GM21528 (cell line): ENCODE results near the gene HDHD5.

Experiments used
- ATAC-seq: cut with Tn5 transposase; IDR thresholded peaks from one replicate; pipeline ENCODE4 v1.9.1; 2021; ENCODE audit warnings: mild to moderate bottlenecking, moderate library complexity; ENCODE audit not compliant: unreplicated experiment, low FRiP score

The HDHD5 gene

DNA sequence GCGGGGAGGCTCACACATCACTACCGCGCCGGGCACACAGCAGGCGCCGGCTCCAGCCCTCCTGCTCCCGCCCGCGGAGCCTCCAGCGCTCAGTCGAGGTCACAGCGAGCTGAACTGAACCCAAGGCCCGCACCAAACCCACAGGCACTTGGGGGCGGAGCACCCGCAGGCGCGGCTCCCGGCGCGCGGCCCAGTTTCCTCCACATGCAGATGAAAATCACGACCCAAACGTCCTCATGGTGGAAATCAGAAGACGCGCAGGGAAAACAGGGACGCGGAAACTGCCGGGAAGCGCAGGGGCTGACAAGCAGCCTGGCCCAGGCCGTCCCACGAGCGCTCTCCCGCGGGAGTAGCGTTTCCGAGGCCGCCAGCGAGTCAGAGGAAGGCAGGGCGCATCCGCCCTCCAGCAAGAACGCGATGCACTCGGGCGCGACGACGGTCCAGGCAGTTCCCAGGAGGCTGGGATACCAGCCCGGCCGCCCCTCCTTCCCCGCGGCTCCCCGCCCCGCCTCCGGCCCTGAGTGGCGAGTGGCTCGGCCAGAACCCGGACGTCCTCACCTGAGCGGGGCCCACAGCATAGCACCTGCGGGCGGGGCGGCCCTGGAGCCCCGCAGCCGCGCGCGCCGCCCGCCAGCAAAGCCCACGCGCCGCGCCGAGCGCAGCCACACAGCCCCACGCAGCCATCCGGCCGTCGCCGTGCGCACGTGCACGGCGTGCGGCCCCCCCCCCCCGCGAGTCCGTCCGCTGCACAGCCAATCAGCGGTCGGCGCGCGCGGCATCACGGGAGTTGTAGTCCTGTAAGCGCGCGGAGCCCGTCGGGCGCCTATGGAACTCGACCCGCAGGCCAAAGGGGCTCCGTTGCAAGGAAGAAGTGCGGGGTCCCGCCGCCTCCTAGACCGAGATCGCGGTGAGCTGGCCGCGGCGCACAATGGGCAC lies at the start of gene HDHD5:
TSS of gene HDHD5 (minus strand) at position 710 of the 936 bp plus-strand sequence. CDS start at position 684, 26 bp downstream.
- peak; percentile 64 for ATAC-seq

DNA sequence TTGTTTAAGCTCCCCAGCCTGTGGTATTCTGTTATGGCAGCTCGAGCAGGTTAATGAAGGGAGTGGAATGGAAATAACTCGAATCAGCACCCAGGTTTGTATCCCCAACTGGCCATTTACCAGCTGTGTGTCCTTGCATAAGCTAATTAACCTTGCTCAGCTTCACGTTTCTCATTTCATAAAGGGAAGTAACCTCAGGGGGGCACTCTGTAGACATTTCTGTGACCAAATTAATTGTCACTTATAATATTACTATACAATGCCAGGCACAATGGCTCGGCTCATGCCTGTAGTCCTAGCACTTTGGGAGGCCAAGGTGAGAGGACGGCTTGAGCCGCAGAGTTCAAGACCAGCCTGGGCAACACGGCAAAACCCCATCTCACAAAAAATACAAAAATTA lies 46.4 kb upstream of the HDHD5 start:
- ATAC-seq: no peak

DNA sequence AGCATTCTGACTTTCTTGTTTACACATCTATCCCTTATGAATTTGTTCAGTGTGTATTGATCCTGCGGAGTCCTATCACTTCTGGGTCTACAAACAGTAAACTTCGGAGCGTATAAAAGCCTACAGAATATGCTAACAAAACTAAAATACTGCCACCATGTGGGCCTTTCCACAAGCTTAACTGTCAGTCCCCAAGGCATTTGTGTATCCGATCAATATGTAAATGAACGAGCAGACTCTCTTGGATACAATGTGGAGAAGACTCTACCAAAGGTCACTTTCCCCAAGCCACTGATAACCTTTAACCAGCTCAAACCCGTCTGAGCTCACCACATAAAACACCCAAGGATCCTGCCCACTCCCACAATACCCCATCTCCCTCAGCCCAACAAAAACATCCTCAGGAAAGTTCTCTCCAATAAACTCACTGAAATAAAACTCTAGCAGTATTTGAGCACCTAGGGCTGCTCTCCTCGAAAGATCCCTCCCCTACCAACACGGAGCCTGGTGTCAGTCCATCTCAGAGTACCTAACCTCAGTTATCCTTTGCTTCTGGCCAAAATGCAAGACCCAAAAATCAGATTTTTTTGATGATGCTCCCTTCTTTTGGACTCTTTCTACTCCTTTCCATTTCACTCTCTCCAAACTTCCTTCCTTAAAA lies 42.3 kb upstream of the HDHD5 start:
- ATAC-seq: no peak

DNA sequence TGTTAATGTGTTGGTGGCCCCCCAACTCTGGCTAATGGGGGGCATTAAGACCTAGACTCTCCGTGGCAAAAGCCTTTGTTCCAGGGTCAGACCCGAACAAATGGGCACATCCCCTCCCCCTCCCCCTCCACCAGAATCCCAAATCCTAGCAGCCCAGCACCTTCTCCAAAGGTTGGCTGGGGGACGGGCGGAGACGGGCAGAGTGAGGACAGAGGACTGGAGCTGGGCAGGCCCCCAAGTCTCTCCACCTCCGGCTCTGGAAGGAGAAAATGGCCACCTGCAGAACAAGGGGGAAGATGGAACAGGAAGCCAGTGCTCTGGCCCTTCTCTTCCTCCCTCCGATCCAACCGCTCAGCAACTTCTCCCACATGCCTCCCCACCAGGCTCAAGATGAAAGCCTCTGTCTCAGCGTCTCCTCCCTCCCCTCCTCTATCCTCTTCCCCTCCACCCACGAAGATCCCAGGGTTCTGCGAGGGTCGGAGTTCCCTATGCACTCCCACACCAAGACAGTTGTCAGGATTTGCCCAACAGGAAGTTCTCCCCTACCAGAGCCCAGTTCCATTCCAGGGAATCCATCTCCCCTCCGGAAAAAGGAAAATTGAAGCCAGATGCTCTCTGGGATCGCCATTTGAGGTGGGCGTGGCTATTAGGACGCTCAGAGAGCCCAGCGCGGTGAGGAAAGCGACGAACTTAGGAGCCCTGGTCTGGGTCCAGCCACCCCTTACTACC lies 40.1 kb upstream of the HDHD5 start:
- ATAC-seq: no peak

DNA sequence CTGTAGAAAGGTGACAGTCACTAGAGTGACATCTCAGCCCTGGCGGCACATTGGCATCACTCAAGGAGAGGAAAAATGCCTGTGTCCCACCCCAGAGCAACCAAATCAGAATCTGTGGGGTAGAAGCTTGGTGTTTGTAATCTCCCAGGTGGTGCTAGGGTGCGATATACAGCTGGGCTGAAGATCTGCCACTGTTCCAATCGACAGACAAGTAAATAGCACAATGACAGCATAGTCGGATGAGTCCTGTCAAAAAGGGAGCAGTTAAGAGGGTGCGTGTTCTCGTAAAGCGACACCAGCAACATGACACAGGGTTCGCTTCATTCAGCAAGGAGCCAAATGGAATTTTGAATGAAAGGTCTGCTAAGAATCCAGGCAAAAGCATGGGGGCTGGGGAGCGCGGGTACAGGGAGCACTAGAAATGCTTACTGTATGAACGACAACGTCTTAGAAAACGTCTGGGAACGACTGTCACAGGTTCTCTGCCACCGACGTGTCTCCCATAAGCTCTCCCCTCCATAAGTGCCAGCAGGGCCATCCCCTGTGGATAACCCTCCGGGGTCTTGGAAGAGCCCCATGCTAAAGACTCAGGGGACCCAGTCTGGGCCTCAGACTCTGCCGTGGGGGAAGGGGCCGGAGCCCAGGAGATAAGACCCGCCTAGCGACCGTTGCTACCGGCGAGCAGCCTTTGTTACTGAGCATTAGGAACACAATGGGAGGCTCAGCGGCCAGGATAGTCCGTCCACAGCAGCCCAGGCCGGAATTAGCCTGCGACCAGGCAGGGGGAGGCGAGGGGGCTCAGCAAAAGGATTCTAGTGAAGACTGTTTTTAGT lies 39.3 kb upstream of the HDHD5 start:
- ATAC-seq: no peak

DNA sequence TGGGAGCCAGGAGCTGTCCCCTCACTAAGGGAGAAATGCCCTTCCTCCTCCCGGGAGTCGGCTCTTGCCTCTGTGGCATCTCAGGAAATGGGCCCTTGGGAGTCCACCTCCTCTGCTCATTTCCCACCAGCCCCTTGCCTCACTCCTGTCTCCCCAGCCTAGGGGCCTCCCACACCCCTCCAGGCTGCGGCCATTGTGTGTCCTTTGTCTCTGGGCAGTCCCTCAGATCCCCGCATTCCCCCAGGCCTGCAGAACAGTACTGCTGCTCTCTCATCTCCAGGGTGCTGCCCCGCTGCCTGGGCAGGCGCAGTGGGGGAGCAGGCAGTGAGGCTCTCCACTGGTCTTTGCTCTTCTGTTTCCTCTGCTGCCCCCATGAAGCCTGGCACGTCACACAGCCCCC lies 35.1 kb upstream of the HDHD5 start:
- ATAC-seq: no peak

DNA sequence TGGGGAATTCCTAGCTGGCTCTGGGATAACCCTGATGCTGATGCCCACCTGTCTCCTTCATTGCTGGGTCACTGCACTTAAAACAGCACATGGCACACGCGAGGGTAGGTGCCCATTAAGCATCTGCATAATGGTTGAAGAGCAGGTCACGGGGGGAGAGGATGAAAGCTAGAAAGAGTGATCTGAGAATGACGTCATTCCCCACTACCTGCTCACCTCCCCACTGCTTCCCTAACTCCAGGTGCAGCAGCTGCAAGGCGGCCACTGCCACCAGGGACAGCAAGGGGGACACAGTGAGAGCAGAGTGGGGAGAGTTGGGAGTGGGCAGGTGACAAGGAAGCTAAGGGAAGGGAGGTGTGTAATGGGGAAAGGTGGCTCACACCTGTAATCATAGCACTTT lies 33.1 kb upstream of the HDHD5 start:
- no peak for ATAC-seq

DNA sequence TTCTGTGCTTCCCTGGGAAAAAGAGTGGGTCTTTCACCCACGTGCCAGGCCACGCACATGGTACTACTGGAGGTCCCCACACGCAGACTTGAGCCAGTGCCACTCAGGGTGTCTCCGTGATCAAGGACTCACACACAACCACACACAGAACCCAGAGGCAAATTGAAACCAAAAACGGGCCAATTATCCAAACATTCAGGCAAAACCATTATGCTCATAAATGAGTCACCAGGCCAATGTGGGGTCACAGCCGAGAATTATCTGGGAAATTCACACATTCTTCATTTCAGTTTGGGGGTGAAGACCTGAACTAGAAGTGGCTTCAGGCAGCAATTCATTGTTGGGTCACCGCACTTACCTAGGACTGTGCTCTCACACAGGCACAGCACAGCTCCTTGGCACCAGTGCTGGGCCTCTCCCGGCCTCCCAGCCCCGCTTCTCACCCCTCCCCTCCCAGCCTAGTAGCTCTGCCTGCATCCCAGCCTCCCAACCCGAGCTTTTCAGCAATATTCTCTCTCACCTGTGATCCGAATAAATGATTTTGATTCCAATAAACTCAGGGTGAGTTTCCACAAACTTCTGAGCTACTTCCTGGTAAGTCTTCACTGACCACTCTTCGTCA lies 32.2 kb upstream of the HDHD5 start:
- ATAC-seq: no peak

DNA sequence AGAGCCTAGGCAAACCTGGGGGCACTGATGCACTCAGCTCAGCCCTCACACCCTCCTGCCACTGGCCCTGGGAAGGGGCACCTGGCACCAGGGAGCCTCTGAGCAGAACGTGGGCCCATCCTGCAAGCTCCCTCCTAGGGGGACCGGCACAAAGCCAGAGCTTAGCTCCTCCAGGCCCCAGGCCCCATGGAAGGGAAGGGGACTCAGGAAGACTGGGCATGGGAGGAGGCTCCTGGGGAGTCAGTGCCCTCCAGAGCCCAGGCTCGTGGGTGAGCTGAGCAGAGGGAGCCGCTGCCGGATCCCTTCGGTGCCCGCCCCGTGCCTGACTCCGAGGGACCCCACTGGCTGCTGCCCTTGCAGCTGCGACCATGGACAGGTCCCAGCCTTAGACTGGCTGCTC lies 31.6 kb upstream of the HDHD5 start:
- ATAC-seq: no peak

DNA sequence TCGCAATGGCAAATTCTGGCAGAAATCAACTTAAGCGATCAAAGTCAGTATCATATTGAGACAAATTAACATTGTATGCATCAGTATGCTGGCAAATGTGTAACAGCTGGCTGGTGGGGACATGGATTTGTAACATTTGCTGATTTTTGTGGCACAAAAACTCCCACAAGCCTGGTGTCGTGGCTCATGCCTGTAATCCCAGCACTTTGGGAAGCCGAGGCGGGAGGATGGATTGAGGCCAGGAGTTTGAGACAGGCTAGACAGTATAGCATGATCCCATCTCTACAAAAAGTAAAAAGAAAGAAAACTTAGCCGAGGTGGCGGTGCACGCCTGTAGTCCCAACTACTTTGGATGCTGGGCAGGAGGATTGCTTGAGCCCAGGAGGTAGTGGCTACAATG lies 17.6 kb upstream of the HDHD5 start:
- ATAC-seq: no peak

DNA sequence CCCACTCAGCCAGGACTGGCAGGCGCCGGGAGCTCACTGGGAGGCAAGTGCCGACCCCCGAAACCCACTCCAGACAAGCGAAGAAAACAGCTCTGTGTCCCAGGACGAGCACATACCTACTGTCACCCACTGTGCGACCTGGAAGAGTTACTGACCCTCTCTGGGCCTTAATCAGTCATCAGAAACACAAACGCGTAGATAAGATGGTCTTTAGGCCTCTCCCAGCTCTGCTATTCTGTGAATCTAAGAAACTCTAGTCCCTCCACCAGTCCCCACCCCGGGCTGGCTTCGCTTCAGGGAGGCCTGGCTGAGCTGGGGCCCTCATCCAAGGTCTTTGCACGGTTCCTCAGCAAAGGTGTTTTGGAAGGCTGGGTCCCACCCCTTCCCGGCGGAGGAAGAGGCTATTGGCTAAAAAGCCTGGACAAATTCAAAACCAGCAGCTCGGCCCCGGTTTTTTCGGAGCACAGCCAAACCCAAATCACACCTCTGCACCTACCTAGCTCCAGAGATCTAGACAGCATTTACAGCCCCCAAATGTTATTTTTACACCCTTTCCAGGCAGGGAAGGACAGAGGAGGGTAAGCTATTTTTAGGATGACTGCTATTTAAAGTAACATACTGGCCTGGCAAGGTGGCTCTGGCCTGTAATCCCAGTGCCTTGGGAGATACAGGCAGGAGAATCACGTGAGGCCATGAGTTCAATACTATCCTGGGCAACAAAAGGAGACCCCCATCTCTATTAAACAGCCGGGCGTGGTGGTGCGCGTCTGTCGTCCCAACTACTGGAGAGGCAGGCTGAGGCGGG lies 13.2 kb upstream of the HDHD5 start:
- no peak for ATAC-seq

DNA sequence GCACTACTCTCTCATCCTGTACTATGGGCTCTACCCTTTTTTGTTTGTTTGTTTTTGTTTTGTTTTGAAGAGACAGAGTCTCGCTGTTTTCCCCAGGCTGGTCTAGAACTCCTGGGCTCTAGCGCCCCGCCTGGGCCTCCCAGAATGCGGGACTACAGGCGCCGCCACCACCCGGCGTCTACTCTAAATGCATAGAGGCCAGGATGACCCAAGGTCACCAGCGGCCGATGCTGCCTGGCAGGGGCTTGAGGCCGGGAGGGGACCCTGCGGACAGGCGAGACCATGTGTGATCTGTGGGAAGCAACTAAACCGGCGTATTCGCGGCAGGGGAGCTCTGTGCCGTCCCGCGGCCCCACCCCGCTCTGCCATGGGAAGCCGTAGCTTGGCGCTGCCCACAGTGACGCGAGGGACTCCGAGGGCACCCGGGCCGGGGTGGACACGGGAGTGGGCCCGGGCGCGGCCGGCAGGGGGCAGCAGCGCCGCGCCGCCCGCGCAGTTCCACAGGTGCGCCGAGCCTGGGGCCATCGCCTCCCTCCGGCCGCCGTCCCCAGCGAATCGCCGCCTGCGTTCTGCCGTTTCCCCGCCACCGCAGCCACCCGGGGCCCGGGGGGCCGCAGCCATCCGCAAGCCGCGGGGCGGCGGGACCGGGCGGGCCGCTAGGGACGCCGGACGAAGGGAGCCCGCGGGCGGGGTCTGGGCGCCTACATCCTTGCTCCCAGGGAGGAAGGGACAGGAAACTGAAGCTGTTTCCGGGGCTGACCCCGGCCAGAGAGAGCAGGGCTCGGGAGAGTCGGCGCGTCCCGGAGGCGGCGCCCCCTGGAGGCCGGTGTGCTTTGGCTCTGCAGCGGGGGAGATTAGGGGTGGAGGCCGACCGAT lies 12.3 kb upstream of the HDHD5 start:
- peak; percentile 84 for ATAC-seq

DNA sequence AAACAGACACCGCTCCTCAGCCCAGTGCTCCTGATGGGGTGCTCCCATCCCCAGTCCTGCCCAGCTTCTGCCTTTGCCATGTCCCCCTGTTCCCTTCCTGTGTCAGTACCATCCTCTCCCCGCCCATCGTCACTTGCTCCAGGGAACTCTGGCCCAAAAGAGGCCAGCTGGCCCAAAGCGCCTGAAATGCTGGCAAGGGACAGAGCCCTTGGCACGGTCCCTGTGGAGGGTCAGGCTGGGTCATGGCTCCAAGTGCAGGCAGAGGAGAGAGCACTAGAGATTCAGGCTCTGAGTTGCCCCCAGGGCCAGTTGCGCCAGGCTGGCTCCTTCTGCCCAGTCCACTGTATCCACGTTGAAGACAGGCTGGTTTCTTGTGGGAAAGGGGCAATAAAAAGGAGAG lies 8.4 kb upstream of the HDHD5 start:
- ATAC-seq: no peak

DNA sequence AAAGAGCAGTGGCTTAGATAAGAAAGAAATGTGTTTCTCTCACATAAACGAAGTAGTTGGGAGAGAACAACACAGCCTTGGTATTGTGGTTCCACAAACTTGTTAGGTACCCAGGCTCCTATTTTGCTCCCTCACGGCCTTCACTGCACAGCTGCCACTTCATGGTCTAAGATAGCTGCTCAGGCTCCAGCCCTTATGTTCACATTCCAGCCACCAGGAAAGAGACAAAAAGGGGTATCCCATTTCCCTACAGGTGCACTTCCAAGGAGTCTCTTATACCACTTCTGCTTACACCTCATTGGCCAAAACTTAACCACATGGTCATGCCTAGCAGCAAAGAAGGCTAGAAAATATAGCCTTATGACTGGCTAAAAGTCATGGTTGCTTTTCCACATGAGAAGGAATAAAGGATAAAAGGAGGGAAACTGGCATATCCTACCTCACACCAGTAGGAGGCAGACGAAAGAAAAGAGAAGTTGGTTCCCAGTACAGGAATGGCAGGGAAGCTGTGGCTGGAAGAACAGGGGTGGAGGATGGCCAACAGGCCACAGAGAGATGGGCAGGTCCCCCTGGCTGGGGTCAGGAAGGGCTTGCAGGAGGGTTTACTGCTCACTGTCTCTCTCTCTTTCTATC lies 5.4 kb upstream of the HDHD5 start:
- no peak for ATAC-seq

DNA sequence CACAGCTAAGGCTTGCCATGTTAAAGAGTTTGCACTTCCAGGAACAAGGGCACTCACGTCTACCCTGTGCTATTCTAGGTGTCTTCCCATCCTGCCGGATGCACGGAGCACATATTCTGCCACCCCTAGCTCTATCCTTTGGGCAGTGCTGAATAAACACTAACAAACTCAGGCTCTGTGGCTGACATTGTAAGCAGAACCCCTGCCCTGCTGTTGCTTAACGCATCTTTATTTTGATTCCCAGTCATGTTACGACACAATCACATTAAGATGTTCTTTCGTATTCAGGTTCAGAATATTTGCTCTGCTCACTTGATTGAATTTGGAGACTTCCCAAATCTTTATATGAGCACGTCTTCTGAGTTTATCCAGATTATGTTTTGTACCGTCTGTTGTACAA lies 3.7 kb upstream of the HDHD5 start:
- no peak for ATAC-seq

DNA sequence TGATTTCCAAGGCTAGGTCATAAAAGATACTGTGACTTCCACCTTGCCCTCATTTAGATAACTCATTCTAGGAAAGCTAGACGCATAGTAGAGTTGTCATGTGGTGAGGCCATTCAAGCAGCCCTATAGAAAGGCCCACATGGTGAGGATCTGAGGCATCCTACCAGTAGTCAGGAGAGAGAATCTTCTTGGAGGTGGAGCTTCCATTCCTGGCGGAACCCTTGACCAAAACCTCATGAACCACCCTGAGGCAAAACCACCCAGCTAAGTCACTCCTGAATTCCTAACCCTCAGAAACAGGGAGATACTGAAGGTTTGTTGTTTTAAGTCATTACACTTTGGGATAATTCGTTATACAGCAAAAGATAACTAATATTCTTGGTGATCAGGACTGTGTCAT lies 2.9 kb upstream of the HDHD5 start:
- ATAC-seq: no peak

DNA sequence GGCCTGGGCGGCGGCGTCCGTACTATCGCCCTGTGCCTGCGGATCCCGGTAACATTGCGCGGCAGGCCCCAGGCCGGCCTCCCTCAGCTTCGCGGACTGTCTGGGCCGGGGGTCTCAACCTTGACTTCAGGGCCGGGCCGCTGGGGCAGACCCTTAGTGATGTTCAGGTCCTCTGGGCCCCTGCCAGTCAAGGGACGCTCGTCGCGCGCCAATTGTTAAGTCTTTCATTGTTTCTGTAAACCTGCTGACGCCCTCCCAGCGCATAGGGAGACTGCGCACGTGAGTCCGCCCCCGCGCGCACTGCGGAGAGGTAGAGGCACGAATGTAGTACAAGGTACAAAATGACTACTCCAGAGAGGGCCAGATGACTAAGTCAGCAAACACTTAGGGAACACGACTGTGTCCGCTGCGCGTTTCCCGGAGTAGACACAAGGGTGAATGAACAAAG lies 451 bp upstream of the HDHD5 start:
- ATAC-seq: peak; percentile 22

DNA sequence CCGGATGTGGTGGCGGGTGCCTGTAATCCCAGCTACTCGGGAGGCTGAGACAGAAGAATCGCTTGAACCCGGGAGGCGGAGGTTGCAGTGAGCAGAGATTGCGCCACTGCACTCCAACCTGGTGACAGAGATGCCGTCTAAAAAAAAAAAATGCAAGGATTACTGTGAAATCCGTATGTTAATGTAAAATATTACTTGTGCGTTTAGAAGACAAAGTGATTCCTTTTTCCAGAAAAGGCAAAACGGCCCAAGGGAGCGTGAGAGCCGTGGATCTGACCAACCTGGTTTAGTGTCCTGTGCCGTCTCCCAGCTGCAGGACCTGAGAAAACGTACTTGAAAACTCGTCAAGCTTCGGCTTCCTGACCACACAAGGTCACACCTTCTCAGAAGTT lies 905 bp downstream of the HDHD5 start:
- no peak for ATAC-seq
